Epithelial cell of proximal tubule (primary cell): ENCODE data around the gene OXLD1. TPM values are rescaled to one million over a fixed set of nuclear protein-coding genes. Genes with fewer than 3 reads are reported as not detected.

Experiments used
- DNase-seq: peaks from one replicate; pipeline ENCODE4 v3.0.0-alpha.2; 2011; ENCODE audit warnings: low read depth
- H3K4me3 ChIP-seq: 2 replicates; pipeline ENCODE4 v1.5.1; 2011; ENCODE audit warnings: low read depth, mild to moderate bottlenecking, low read length
- total RNA-seq: library from RNA; depleted of rRNA; stranded (reverse); fragments of >200 nt; gene quantifications from 2 replicates; pipeline ENCODE4 v1.2.3, GENCODE V29; 2015
- TF ChIP-seq, protein P1 (sequence below): conservative IDR thresholded peaks from 2 replicates; pipeline ENCODE4 v1.5.1; 2012; ENCODE audit warnings: low read depth, mild to moderate bottlenecking, low read length

The OXLD1 gene
- total RNA-seq, 1 donor from 2014 or later: 24.4 TPM

GRCh38 chr17:81712468-81713003 is 46.1 kb upstream of the OXLD1 start:
- peak overlapping the region; percentile 72 for H3K4me3 ChIP-seq
- TF ChIP-seq, protein P1, sequence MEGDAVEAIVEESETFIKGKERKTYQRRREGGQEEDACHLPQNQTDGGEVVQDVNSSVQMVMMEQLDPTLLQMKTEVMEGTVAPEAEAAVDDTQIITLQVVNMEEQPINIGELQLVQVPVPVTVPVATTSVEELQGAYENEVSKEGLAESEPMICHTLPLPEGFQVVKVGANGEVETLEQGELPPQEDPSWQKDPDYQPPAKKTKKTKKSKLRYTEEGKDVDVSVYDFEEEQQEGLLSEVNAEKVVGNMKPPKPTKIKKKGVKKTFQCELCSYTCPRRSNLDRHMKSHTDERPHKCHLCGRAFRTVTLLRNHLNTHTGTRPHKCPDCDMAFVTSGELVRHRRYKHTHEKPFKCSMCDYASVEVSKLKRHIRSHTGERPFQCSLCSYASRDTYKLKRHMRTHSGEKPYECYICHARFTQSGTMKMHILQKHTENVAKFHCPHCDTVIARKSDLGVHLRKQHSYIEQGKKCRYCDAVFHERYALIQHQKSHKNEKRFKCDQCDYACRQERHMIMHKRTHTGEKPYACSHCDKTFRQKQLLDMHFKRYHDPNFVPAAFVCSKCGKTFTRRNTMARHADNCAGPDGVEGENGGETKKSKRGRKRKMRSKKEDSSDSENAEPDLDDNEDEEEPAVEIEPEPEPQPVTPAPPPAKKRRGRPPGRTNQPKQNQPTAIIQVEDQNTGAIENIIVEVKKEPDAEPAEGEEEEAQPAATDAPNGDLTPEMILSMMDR: peak; percentile 22
- DNase-seq: no peak

- no peak for DNase-seq
- peak within 1 kb of the TSS; percentile 72 for H3K4me3 ChIP-seq
- TF ChIP-seq, protein P1: no peak
Measured at GRCh38 chr17:81711814-81712467, 45.5 kb upstream of the OXLD1 start, which contains the start of gene SLC25A10. Gene SLC25A10, plus strand, starts transcription at chr17:81712284. Its CDS starts 143 bp downstream, at chr17:81712427.

- H3K4me3 ChIP-seq: peak overlapping the region; percentile 72
- DNase-seq: no peak
- TF ChIP-seq, protein P1: no peak
Measured at GRCh38 chr17:81710514-81711308, 44.3 kb upstream of the OXLD1 start.

DNA sequence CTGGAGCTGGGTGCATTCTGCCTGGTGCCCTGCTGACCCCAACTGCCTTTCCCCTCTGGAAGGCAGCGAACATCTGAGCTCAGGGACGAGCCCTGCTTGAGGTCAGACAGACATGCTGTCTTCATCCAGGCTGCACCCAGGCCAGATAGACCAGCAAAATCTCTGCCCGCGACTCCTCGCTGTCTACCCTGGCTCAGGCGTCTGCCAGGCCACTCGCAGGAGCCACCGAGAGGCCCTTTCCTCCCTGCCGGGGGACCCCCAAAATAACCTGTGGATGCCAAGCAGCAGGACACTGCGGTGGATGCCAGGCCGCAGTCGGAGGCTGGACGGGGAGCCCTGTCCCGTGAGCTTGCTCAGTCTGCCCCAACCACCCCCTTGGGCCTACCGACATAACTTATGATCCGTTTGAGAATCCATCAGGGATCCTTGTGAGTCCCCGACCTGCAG is 42.4 kb upstream of the OXLD1 start:
- TF ChIP-seq, protein P1: no peak
- DNase-seq: no peak
- H3K4me3 ChIP-seq: no peak overlapping the region

- no peak for DNase-seq
- TF ChIP-seq, protein P1: no peak
- no peak overlapping the region for H3K4me3 ChIP-seq
Measured at GRCh38 chr17:81707725-81708646, 41.6 kb upstream of the OXLD1 start.
